ENCODE measurements around the gene OTUD1. TPM values are rescaled to one million over a fixed set of nuclear protein-coding genes. Genes with fewer than 3 reads are reported as not detected.
"Not testable (repeated sequence)": the region's sequence is repeated elsewhere in the genome, so short reads cannot be mapped to it uniquely, and the experiment has no call there.

OTUD1 gene, protein sequence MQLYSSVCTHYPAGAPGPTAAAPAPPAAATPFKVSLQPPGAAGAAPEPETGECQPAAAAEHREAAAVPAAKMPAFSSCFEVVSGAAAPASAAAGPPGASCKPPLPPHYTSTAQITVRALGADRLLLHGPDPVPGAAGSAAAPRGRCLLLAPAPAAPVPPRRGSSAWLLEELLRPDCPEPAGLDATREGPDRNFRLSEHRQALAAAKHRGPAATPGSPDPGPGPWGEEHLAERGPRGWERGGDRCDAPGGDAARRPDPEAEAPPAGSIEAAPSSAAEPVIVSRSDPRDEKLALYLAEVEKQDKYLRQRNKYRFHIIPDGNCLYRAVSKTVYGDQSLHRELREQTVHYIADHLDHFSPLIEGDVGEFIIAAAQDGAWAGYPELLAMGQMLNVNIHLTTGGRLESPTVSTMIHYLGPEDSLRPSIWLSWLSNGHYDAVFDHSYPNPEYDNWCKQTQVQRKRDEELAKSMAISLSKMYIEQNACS
- polyA plus RNA-seq (2.8 to 5.8 TPM (median 4.7 TPM) in 3 replicates), polyA minus RNA-seq (3.6 to 6.9 TPM (median 4.2 TPM) in 3 replicates)
- polyA plus RNA-seq (2011; ENCODE audit: low read depth), result 12.0 TPM
- polyA plus RNA-seq (2011; cell fraction: cytosol; rRNA removed), result 2.8 and 3.7 TPM in 2 replicates
- 4.9 and 6.9 TPM in 2 replicates for polyA plus RNA-seq (2011; cell fraction: nucleus; rRNA removed)
- polyA plus RNA-seq (2012; ENCODE audit: low replicate concordance), result 4.1 and 38.2 TPM in 2 replicates
- 4.4 TPM for polyA minus RNA-seq (2011; cell fraction: cytosol; rRNA and poly(A)+ RNA removed)
- polyA minus RNA-seq (2011; cell fraction: nucleus; rRNA and poly(A)+ RNA removed), result 3.8 and 5.5 TPM in 2 replicates

- Histone ChIP-seq H3K4me3 (ENCODE audit: control insufficient read depth in 2 of 3, extremely low read depth in 1 of 3, insufficient read depth in 2 of 3, low read depth in 1 of 3, low read length in 3 of 3) (peak within 1 kb of the TSS; percentile 60 to 91 (median 78)), H3K36me3 (ENCODE audit: control insufficient read depth in 2 of 2, extremely low read depth in 1 of 2, insufficient read depth in 2 of 2, low read length in 2 of 2) (no peaks in the 10 kb centered on the region), H4K20me1 (ENCODE audit: control insufficient read depth, extremely low read depth, insufficient read depth, low read length) (no peaks in the 10 kb centered on the region), H3K4me2 (ENCODE audit: control insufficient read depth, extremely low read depth, insufficient read depth, low read depth, low read length) (peak within 1 kb of the TSS; percentile 94), H3K9me1 (ENCODE audit: control insufficient read depth, extremely low read depth, insufficient read depth, low read length) (peaks cover 3% of the 10 kb centered on the region), H3K79me2 (ENCODE audit: control insufficient read depth, insufficient read depth, low read length) (peaks cover 22% of the 10 kb centered on the region), H3K9me3 (ENCODE audit: control insufficient read depth, low read depth, low read length) (no peaks in the 10 kb centered on the region), H3K9ac (ENCODE audit: control insufficient read depth, extremely low read depth, insufficient read depth, low read length) (peak within 1 kb of the TSS; percentile 84), H2AFZ (ENCODE audit: control insufficient read depth, low read length) (peak within 1 kb of the TSS; percentile 94), H3K27me3 (ENCODE audit: control insufficient read depth, extremely low read depth, insufficient read depth, low read length) (no peaks in the 10 kb centered on the region), H3K27ac (ENCODE audit: control insufficient read depth, insufficient read depth, low read length) (peak within 1 kb of the TSS; percentile 84), H3K4me1 (ENCODE audit: control insufficient read depth, extremely low read depth, insufficient read depth, low read length) (peaks cover 30% of the 10 kb centered on the region)
- TF ChIP-seq CTCF (optimal IDR thresholded peaks at IDR 0.05 in 1 of 3, IDR thresholded peaks at IDR 0.05 in 1 of 3, conservative IDR thresholded peaks at IDR 0.05 in 1 of 3; ENCODE audit: extremely low read depth in 1 of 3, insufficient read depth in 2 of 3, low read length in 3 of 3) (peak in 2 of 3 experiments; percentile 9 to 17), EZH2 (IDR thresholded peaks at IDR 0.05; ENCODE audit: low read length) (no peak)
- peak; percentile 44 for DNase-seq (ENCODE audit: low read depth, low spot score)
- dilution Hi-C loops (cut with MboI; ENCODE audit: extremely low pct_ligation_motif_present, low sequenced_read_pairs), result no loop called here
- peak; percentile 9 for FAIRE-seq
These were observed at the start of gene OTUD1 for GRCh38 chr10:23438547-23439451. Gene OTUD1 (plus strand): TSS chr10:23439075. CDS start chr10:23439458, 383 bp downstream.

GRCh38 chr10:23390408-23390807, 48.5 kb upstream of the OTUD1 start:
- H3K27me3 ChIP-seq (ENCODE audit: control insufficient read depth, extremely low read depth, insufficient read depth, low read length); dilution Hi-C loops (cut with MboI; ENCODE audit: extremely low pct_ligation_motif_present, low sequenced_read_pairs); H4K20me1 ChIP-seq (ENCODE audit: control insufficient read depth, extremely low read depth, insufficient read depth, low read length); H3K4me1 ChIP-seq (ENCODE audit: control insufficient read depth, extremely low read depth, insufficient read depth, low read length); H3K79me2 ChIP-seq (ENCODE audit: control insufficient read depth, insufficient read depth, low read length); H2AFZ ChIP-seq (ENCODE audit: control insufficient read depth, low read length); H3K9me1 ChIP-seq (ENCODE audit: control insufficient read depth, extremely low read depth, insufficient read depth, low read length); DNase-seq (ENCODE audit: low read depth, low spot score); H3K9me3 ChIP-seq (ENCODE audit: control insufficient read depth, low read depth, low read length); H3K4me3 ChIP-seq (ENCODE audit: control insufficient read depth in 2 of 3, extremely low read depth in 1 of 3, insufficient read depth in 2 of 3, low read depth in 1 of 3, low read length in 3 of 3); H3K27ac ChIP-seq (ENCODE audit: control insufficient read depth, insufficient read depth, low read length); H3K4me2 ChIP-seq (ENCODE audit: control insufficient read depth, extremely low read depth, insufficient read depth, low read depth, low read length); FAIRE-seq; H3K36me3 ChIP-seq (ENCODE audit: control insufficient read depth in 2 of 2, extremely low read depth in 1 of 2, insufficient read depth in 2 of 2, low read length in 2 of 2); H3K9ac ChIP-seq (ENCODE audit: control insufficient read depth, extremely low read depth, insufficient read depth, low read length): not testable (repeated sequence)
